ENCODE data around the gene EID3. TPM values are rescaled to one million over a fixed set of nuclear protein-coding genes. Genes with fewer than 3 reads are reported as not detected.
A peak's percentile ranks its signal among the peaks of the same experiment; 100 is the strongest.

The EID3 gene
- total and polyA plus RNA-seq, 2 donors (not counting 1 experiment from before 2014, with no cell fraction given), result 2.3 to 18.0 TPM

- Histone ChIP-seq H3K9ac (ENCODE audit: insufficient read depth, low read length) (no peak overlapping the region), H3K79me2 (ENCODE audit: control insufficient read depth, insufficient read depth, low read length) (peaks cover 7% of the 10 kb centered on the region), H3K9me3 (ENCODE audit: control insufficient read depth, insufficient read depth, low read depth, low read length) (no peaks in the 10 kb centered on the region), H3K4me1 (ENCODE audit: control insufficient read depth, extremely low read depth, insufficient read depth, low read length) (peaks cover 25% of the 10 kb centered on the region), H3K27me3 (ENCODE audit: control insufficient read depth, insufficient read depth, low read length) (no peaks in the 10 kb centered on the region), H2AFZ (ENCODE audit: low read length) (no peak overlapping the region), H3K36me3 (ENCODE audit: control insufficient read depth, insufficient read depth, low read length) (no peaks in the 10 kb centered on the region), H4K20me1 (ENCODE audit: control insufficient read depth, extremely low read depth, insufficient read depth, low read length) (no peaks in the 10 kb centered on the region), H3K4me2 (ENCODE audit: extremely low read depth, insufficient read depth, low read length) (no peak overlapping the region), H3K27ac (ENCODE audit: insufficient read depth, low read length) (peak overlapping the region; percentile 37), H3K4me3 (replicated peaks in 1 of 4; ENCODE audit: control extremely low read depth in 1 of 4, insufficient read depth in 1 of 4, low read depth in 3 of 4, low read length in 4 of 4) (no peak overlapping the region)
- DNase-seq (ENCODE audit: low read depth in 2 of 2), result peak; percentile 67 to 73
- no peak for TF ChIP-seq EZH2 (IDR thresholded peaks at IDR 0.05; ENCODE audit: low read length, missing control alignments)
- no peak for TF ChIP-seq CTCF (conservative IDR thresholded peaks at IDR 0.05 in 1 of 2, IDR thresholded peaks at IDR 0.05 in 1 of 2; ENCODE audit: low read depth in 1 of 2, low read length in 2 of 2)
These were observed 21.4 kb upstream of the EID3 start for GRCh38 chr12:104282109-104282508.

- no peak overlapping the region for H2AFZ ChIP-seq (ENCODE audit: low read length)
- DNase-seq (ENCODE audit: low read depth in 2 of 2), result peak in 1 of 2 donors; percentile 66
- H3K79me2 ChIP-seq (ENCODE audit: control insufficient read depth, insufficient read depth, low read length), result peaks cover 40% of the 10 kb centered on the region
- TF ChIP-seq CTCF (conservative IDR thresholded peaks at IDR 0.05 in 1 of 2, IDR thresholded peaks at IDR 0.05 in 1 of 2; ENCODE audit: low read depth in 1 of 2, low read length in 2 of 2) (no peak), EZH2 (IDR thresholded peaks at IDR 0.05; ENCODE audit: low read length, missing control alignments) (no peak)
- H3K27ac ChIP-seq (ENCODE audit: insufficient read depth, low read length), result peak overlapping the region; percentile 100
- H3K4me2 ChIP-seq (ENCODE audit: extremely low read depth, insufficient read depth, low read length), result peak overlapping the region; percentile 5
- H4K20me1 ChIP-seq (ENCODE audit: control insufficient read depth, extremely low read depth, insufficient read depth, low read length), result no peaks in the 10 kb centered on the region
- no peaks in the 10 kb centered on the region for H3K27me3 ChIP-seq (ENCODE audit: control insufficient read depth, insufficient read depth, low read length)
- peak overlapping the region in 2 of 4 experiments; percentile 65 to 91 for H3K4me3 ChIP-seq (replicated peaks in 1 of 4; ENCODE audit: control extremely low read depth in 1 of 4, insufficient read depth in 1 of 4, low read depth in 3 of 4, low read length in 4 of 4)
- no peaks in the 10 kb centered on the region for H3K9me3 ChIP-seq (ENCODE audit: control insufficient read depth, insufficient read depth, low read depth, low read length)
- peaks cover 4% of the 10 kb centered on the region for H3K36me3 ChIP-seq (ENCODE audit: control insufficient read depth, insufficient read depth, low read length)
- no peak overlapping the region for H3K9ac ChIP-seq (ENCODE audit: insufficient read depth, low read length)
- H3K4me1 ChIP-seq (ENCODE audit: control insufficient read depth, extremely low read depth, insufficient read depth, low read length), result peaks cover 21% of the 10 kb centered on the region
These were observed 17.6 kb upstream of the EID3 start for GRCh38 chr12:104285740-104286515.

- peak; percentile 95 to 99 for DNase-seq (ENCODE audit: low read depth in 2 of 2)
- H2AFZ ChIP-seq (ENCODE audit: low read length), result no peak overlapping the region
- H3K79me2 ChIP-seq (ENCODE audit: control insufficient read depth, insufficient read depth, low read length), result peaks cover 47% of the 10 kb centered on the region
These were observed 16.7 kb upstream of the EID3 start for GRCh38 chr12:104286516-104287482.

More at GRCh38 chr12:104286516-104287482, 16.7 kb upstream of the EID3 start:
- Histone ChIP-seq H3K9ac (ENCODE audit: insufficient read depth, low read length) (peak overlapping the region; percentile 97), H3K27me3 (ENCODE audit: control insufficient read depth, insufficient read depth, low read length) (no peaks in the 10 kb centered on the region), H3K4me3 (replicated peaks in 1 of 4; ENCODE audit: control extremely low read depth in 1 of 4, insufficient read depth in 1 of 4, low read depth in 3 of 4, low read length in 4 of 4) (peak overlapping the region; percentile 65 to 91 (median 76)), H3K27ac (ENCODE audit: insufficient read depth, low read length) (peak overlapping the region; percentile 100), H4K20me1 (ENCODE audit: control insufficient read depth, extremely low read depth, insufficient read depth, low read length) (peaks cover 3% of the 10 kb centered on the region), H3K9me3 (ENCODE audit: control insufficient read depth, insufficient read depth, low read depth, low read length) (no peaks in the 10 kb centered on the region), H3K4me1 (ENCODE audit: control insufficient read depth, extremely low read depth, insufficient read depth, low read length) (peaks cover 21% of the 10 kb centered on the region), H3K4me2 (ENCODE audit: extremely low read depth, insufficient read depth, low read length) (peak overlapping the region; percentile 5), H3K36me3 (ENCODE audit: control insufficient read depth, insufficient read depth, low read length) (peaks cover 6% of the 10 kb centered on the region)
- no peak for TF ChIP-seq CTCF (conservative IDR thresholded peaks at IDR 0.05 in 1 of 2, IDR thresholded peaks at IDR 0.05 in 1 of 2; ENCODE audit: low read depth in 1 of 2, low read length in 2 of 2)
- no peak for TF ChIP-seq EZH2 (IDR thresholded peaks at IDR 0.05; ENCODE audit: low read length, missing control alignments)

All from fibroblast of lung (primary cell).